LNCAP (cell line): Measurements from ENCODE around the gene SDK1.

Experiments
- CTCF ChIP-seq: fragments of 450-650 bp; IDR thresholded peaks from 2 replicates; pipeline ENCODE4 v1.5.1; 2017; ENCODE audit warnings: mild to moderate bottlenecking

SDK1 gene

DNA sequence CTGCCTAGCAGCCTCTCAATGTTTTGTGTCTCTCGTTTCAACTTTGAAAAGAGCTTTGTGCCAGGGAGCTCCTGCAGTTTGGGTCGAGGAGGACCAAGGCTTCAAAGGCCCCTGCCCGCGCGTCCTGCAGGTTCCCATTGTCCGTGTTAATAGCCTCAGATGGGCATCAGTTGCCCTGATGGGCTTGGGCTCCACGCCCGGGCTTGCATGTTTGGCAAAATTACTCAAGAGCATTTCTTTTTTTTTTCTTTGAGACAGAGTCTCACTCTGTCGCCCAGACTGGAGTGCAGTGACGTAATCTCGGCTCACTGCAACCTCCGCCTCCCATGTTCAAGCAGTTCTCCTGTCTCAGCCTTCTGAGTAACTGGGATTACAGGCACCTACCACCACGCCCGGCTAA lies 636.6 kb downstream of the SDK1 start:
- no peak for TF ChIP-seq CTCF

GRCh38 chr7:3942276-3942675 lies 641.2 kb downstream of the SDK1 start:
- TF ChIP-seq CTCF = no peak

DNA sequence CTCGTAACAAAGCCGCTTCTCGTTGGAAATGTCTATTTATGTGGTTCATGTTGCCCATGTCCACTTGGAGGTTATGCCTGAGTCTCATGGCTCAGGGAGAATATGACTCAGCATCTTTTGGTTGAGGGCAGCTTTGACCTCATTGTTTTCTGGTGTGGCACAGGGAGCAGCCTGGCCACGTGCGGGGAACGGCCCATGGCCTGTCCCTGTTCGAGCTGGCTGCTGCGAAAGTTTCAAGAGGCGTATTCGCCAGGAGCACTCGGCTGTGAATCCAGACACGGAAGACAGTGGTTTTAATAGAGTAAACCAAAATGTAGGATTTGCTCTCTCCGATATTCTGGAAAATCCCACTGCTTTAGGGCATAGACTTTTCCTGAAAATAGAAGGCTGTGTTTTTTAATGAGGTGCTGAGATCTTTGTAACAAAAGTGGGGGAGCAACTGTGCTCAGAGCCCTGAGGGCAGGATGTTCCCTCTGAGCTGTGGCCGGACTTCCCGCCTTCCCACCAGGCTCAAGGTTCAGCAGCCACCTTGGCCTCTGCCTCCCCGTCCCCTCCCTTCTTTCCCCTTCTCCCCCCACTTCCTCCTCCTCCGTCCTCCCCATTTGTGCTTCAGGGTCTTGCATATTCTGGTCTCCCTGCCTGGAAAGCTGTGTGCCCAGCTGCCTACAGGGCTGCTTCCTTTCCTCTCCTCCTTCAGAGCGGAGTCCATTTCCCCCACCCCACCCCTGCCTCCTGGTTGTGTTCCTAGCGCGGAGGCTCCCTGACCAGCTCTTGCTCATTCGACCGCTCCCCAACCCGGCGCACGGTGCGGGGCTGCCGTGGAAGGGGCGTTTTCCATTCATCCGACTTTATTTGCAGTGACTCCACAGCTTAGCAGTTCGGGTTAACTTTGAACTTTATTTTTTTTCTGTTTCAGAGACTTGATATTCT lies 642.0 kb downstream of the SDK1 start:
- no peak for TF ChIP-seq CTCF

GRCh38 chr7:3943779-3944520 lies 642.9 kb downstream of the SDK1 start:
- no peak for TF ChIP-seq CTCF

- no peak for TF ChIP-seq CTCF
These were observed 648.2 kb downstream of the SDK1 start for GRCh38 chr7:3949242-3949640.

DNA sequence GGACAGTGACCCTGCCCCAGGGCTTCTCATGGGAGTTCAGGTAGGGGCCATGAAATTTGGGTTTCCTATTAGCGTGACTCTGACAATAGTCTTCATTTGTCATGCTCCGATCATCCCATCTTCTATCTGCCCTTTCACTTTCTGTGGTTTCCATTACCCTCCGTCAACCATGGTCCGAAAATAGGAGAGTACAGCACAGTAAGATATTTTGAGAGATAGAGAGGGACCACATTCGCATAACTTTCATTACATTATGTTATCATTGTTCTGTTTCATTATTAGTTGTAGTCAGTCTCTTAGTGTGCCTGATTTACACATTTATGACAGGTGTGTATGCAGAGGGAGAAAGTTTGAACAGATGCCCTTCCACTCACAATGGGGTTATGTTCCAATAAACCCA lies 649.2 kb downstream of the SDK1 start:
- no peak for TF ChIP-seq CTCF

GRCh38 chr7:3951316-3952055 lies 650.4 kb downstream of the SDK1 start:
- TF ChIP-seq CTCF = no peak
